ENCODE measurements around the gene PPFIA4.

DNA sequence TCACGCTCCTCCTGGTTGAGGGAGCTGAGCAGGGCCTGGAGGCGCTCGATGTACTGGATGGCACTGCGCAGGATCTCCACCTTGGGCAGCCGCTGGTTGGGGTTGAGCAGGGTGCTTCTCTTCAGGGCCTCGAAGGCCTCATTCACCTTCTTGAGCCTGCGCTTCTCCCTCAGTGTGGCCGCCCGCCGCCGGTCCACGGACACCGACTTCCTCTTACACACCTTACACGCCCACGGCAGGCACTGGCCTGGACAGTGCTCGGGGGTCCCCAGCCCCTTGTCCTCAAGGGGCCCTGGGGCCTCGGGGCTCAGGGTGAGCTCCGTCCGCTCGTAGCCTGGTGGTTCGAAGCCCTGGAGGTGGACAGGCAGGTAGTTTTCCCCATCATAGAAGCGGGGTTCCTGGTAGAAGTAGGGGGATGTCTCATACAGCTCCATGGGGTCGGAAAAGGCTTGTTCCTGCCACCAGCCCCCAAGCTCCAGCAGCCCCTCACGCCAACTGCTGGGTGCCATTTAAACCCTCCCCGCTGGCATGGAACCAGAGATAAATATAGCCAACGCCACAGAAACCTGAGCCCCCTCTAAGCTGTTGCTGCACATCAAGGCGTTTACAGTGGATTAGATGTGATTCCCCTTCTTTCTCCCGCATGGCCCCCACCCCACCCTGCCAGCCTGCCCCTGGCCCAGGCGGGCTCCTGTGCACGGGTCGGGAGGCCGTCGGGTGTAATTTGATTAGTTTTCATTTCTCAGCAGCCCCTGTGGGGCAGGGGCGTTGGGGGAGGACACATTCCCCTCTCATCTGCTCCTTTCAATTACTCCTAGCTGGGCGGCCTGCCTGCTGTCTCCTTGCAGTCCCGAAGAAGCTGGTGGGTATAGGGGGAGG is 59.5 kb downstream of the PPFIA4 start, which contains the start of gene MYOG:
- no peak for TF ChIP-seq RAD21 (IDR thresholded peaks at IDR 0.05; ENCODE audit: low read depth)
- TF ChIP-seq CTCF (IDR thresholded peaks at IDR 0.05 in 2 of 3, conservative IDR thresholded peaks at IDR 0.05 in 1 of 3; ENCODE audit: borderline replicate concordance in 1 of 3, insufficient read depth in 1 of 3, low read depth in 2 of 3, low read length in 2 of 3), result no peak
- TF ChIP-seq, protein P1, sequence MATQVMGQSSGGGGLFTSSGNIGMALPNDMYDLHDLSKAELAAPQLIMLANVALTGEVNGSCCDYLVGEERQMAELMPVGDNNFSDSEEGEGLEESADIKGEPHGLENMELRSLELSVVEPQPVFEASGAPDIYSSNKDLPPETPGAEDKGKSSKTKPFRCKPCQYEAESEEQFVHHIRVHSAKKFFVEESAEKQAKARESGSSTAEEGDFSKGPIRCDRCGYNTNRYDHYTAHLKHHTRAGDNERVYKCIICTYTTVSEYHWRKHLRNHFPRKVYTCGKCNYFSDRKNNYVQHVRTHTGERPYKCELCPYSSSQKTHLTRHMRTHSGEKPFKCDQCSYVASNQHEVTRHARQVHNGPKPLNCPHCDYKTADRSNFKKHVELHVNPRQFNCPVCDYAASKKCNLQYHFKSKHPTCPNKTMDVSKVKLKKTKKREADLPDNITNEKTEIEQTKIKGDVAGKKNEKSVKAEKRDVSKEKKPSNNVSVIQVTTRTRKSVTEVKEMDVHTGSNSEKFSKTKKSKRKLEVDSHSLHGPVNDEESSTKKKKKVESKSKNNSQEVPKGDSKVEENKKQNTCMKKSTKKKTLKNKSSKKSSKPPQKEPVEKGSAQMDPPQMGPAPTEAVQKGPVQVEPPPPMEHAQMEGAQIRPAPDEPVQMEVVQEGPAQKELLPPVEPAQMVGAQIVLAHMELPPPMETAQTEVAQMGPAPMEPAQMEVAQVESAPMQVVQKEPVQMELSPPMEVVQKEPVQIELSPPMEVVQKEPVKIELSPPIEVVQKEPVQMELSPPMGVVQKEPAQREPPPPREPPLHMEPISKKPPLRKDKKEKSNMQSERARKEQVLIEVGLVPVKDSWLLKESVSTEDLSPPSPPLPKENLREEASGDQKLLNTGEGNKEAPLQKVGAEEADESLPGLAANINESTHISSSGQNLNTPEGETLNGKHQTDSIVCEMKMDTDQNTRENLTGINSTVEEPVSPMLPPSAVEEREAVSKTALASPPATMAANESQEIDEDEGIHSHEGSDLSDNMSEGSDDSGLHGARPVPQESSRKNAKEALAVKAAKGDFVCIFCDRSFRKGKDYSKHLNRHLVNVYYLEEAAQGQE (IDR thresholded peaks at IDR 0.05; ENCODE audit: low read depth), result no peak
- no peak for TF ChIP-seq JUND (IDR thresholded peaks at IDR 0.05)
- TF ChIP-seq EZH2 (IDR thresholded peaks at IDR 0.05), result no peak
- no peak for TF ChIP-seq MAX (IDR thresholded peaks at IDR 0.05)
- TF ChIP-seq EGR1 (IDR thresholded peaks at IDR 0.05; ENCODE audit: low read depth), result no peak
- no peak for TF ChIP-seq CBX3 (IDR thresholded peaks at IDR 0.05; ENCODE audit: low read depth)
- no peak for TF ChIP-seq ZNF274 (IDR thresholded peaks at IDR 0.05; ENCODE audit: low read depth, low read length)

Data from HCT116 (cell line).